ENCODE results near the gene FHIT. TPM values are rescaled to one million over a fixed set of nuclear protein-coding genes. Genes with fewer than 3 reads are reported as not detected.

FHIT gene
- total RNA-seq, result 1.3 and 3.2 TPM in 2 replicates

DNA sequence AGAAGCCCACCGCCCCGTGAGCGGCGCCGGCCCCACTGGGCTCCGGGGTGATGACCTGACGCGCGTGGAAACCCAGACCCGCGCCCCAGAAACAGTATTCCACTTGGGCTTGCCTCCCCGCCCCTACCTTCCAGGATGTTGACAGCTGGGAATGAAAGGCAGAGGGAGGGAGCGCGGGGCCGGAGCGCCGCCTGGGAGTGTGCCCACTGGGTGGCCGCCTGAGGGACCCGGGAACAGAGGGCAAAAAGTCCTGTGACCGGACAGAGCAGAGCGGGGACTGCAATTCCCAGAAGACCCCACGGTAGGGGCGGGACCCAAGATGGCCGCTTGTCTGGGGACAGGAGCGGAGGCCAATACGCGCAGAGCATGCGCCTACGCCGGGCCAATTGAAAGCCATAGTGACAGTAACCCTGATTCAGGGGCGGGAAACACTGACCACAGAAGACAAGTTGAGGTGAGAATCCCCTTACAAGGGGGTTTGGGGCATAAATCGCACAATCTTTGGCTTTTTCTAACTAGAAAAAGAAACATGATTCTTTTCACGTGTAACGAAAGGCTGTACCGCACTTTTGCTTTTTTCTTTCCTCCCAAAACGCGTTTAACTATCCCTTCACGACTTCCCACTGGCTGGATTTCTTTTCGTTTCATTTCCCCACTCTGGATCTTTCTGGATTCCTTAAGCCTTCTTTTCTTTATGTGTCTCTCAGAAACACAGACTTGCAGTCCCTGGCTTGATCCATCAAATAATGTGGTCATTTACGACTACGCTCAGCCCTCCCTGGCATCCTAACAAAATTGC is at the start of gene FHIT:
Gene FHIT (minus strand): TSS at position 279 of the 799 bp plus-strand sequence.

Small RNAs within 50 kb of the gene (small RNA-seq; reads per million reads assigned to genes)
- gene MIR548BB (not detected), gene RF00012 (not detected)
